Cortex of kidney (tissue), 1 donor: ENCODE data around the gene UNC13C.

ENCODE experiments used
- DNase-seq: peaks from one replicate; lab custom pipeline; 2025; lab: John Stamatoyannopoulos, UW

Gene UNC13C

GRCh38 chr15:54120949-54121463, 142.8 kb downstream of the UNC13C start:
- DNase-seq, result no peak

- DNase-seq, result no peak
Measured at GRCh38 chr15:54127574-54127973, 149.3 kb downstream of the UNC13C start.

GRCh38 chr15:54131410-54131809, 153.2 kb downstream of the UNC13C start:
- DNase-seq, result no peak

GRCh38 chr15:54149115-54149531, 170.9 kb downstream of the UNC13C start:
- DNase-seq, result no peak

- no peak for DNase-seq
Measured at GRCh38 chr15:54150255-54150654, 172.0 kb downstream of the UNC13C start.

- no peak for DNase-seq
Measured at GRCh38 chr15:54159012-54159411, 180.8 kb downstream of the UNC13C start.

GRCh38 chr15:54187325-54187724, 209.1 kb downstream of the UNC13C start:
- DNase-seq, result no peak

- DNase-seq, result no peak
Measured at GRCh38 chr15:54197995-54198394, 219.8 kb downstream of the UNC13C start.

- no peak for DNase-seq
Measured at GRCh38 chr15:54206586-54207321, 228.5 kb downstream of the UNC13C start.

GRCh38 chr15:54208786-54209185, 230.5 kb downstream of the UNC13C start:
- DNase-seq, result no peak

GRCh38 chr15:54212635-54213034, 234.4 kb downstream of the UNC13C start:
- DNase-seq, result no peak

GRCh38 chr15:54226455-54226854, 248.2 kb downstream of the UNC13C start:
- DNase-seq, result no peak

GRCh38 chr15:54227569-54227968, 249.3 kb downstream of the UNC13C start:
- no peak for DNase-seq

- no peak for DNase-seq
Measured at GRCh38 chr15:54250326-54250725, 272.1 kb downstream of the UNC13C start.

- no peak for DNase-seq
Measured at GRCh38 chr15:54256190-54256589, 277.9 kb downstream of the UNC13C start.

- no peak for DNase-seq
Measured at GRCh38 chr15:54273928-54274327, 295.7 kb downstream of the UNC13C start.

GRCh38 chr15:54277834-54278233, 299.6 kb downstream of the UNC13C start:
- DNase-seq, result no peak

GRCh38 chr15:54280726-54281125, 302.5 kb downstream of the UNC13C start:
- DNase-seq, result no peak

GRCh38 chr15:54282228-54282836, 304.1 kb downstream of the UNC13C start:
- no peak for DNase-seq

GRCh38 chr15:54288049-54288448, 309.8 kb downstream of the UNC13C start:
- DNase-seq, result no peak

- DNase-seq, result no peak
Measured at GRCh38 chr15:54289590-54290136, 311.4 kb downstream of the UNC13C start.

- DNase-seq, result no peak
Measured at GRCh38 chr15:54298396-54298795, 320.2 kb downstream of the UNC13C start.

GRCh38 chr15:54304321-54304720, 326.1 kb downstream of the UNC13C start:
- no peak for DNase-seq
